Caco-2 (cell line): ENCODE data around the gene ALOX12B. TPM values are rescaled to one million over a fixed set of nuclear protein-coding genes. Genes with fewer than 3 reads are reported as not detected.
A peak's percentile ranks its signal among the peaks of the same experiment; 100 is the strongest.

ENCODE experiments used
- BruUV-seq: library from RNA; stranded (reverse); fragments of 400-500 nt; replicated peaks from 2 replicates; lab custom pipeline; 2021; lab: Mats Ljungman, UMichigan
- CTCF ChIA-PET: fragments of 300-600 bp; sonication (Branson Sonifier 250); formaldehyde crosslinking; loops from one replicate; lab custom pipeline; 2022; ENCODE audit warnings: antibody characterized with exemption; lab: Charles Lee
- POLR2A ChIA-PET: fragments of 300-600 bp; sonication (Branson Sonifier 250); formaldehyde crosslinking; loops from one replicate; lab custom pipeline; 2022; ENCODE audit warnings: antibody characterized with exemption; lab: Charles Lee
- DNase-seq, 2 experiments: peaks; one replicate each; pipeline versions ENCODE4 v3.0.0 to v3.0.0-alpha.2; 2020 to 2022
- H3K27me3 ChIP-seq: replicated peaks from 2 replicates; pipeline ENCODE4 v1.6.0; 2011; ENCODE audit warnings: low read length; ENCODE audit not compliant: control insufficient read depth, insufficient read depth
- H3K36me3 ChIP-seq: 2 replicates; pipeline ENCODE4 v1.5.1; 2011; ENCODE audit warnings: low read length; ENCODE audit not compliant: control insufficient read depth, insufficient read depth
- H3K4me1 ChIP-seq: fragments of 250-450 bp; sonication (Bioruptor Pico); 2 replicates; pipeline ENCODE4 v1.5.1; 2020; ENCODE audit warnings: mild to moderate bottlenecking
- H3K4me3 ChIP-seq: 2 replicates; pipeline ENCODE4 v1.5.1; 2011; ENCODE audit warnings: low read depth, mild to moderate bottlenecking, control low read depth, low read length
- H3K9me3 ChIP-seq: fragments of 250-450 bp; sonication (Bioruptor Pico); 2 replicates; pipeline ENCODE4 v1.5.1; 2020; ENCODE audit warnings: mild to moderate bottlenecking, moderate library complexity
- H3K27ac Mint-ChIP-seq: one replicate; pipeline ENCODE4 v1.8.0; 2022; ENCODE audit warnings: mixed read lengths; ENCODE audit not compliant: unreplicated experiment
- H3K27me3 Mint-ChIP-seq: one replicate; pipeline ENCODE4 v1.8.0; 2022; ENCODE audit warnings: mixed read lengths; ENCODE audit not compliant: insufficient read depth, unreplicated experiment
- H3K36me3 Mint-ChIP-seq: one replicate; pipeline ENCODE4 v1.8.0; 2022; ENCODE audit warnings: mild to moderate bottlenecking, mixed read lengths; ENCODE audit not compliant: insufficient read depth, unreplicated experiment
- H3K4me1 Mint-ChIP-seq: one replicate; pipeline ENCODE4 v1.8.0; 2022; ENCODE audit warnings: low read depth, mixed read lengths; ENCODE audit not compliant: unreplicated experiment
- H3K4me3 Mint-ChIP-seq: one replicate; pipeline ENCODE4 v1.8.0; 2022; ENCODE audit warnings: mild to moderate bottlenecking, moderate library complexity, mixed read lengths; ENCODE audit not compliant: unreplicated experiment
- H3K9me3 Mint-ChIP-seq: one replicate; pipeline ENCODE4 v1.8.0; 2022; ENCODE audit warnings: mixed read lengths; ENCODE audit not compliant: unreplicated experiment
- intact Hi-C: fragments of 100-400 bp; cut with micrococcal nuclease; formaldehyde crosslinking; loops from one replicate; pipeline ENCODE4 v1.10.0; 2022; ENCODE audit not compliant: unreplicated experiment
- total RNA-seq: library from RNA; stranded (reverse); gene quantifications from 2 replicates; pipeline ENCODE4 v1.2.3, GENCODE V29; 2022
- TF ChIP-seq, protein P1 (sequence below), 2 experiments: fragments of 200-600 bp in 1 of 2; IDR thresholded peaks; 1 replicate in 1 of 2; 2 replicates in 1 of 2; pipeline versions ENCODE4 v1.5.1 to v1.8.0; 2011 to 2022; ENCODE audit warnings: antibody characterized with exemption in 1 of 2, control low read depth in 1 of 2, inconsistent platforms in 1 of 2, low read depth in 1 of 2, low read length in 1 of 2, mild to moderate bottlenecking in 1 of 2, moderate library complexity in 1 of 2; ENCODE audit not compliant: insufficient read depth in 1 of 2, severe bottlenecking in 1 of 2, unreplicated experiment in 1 of 2

ALOX12B gene
- total RNA-seq, 1 experiment from 2014 or later = 0.34 TPM

DNA sequence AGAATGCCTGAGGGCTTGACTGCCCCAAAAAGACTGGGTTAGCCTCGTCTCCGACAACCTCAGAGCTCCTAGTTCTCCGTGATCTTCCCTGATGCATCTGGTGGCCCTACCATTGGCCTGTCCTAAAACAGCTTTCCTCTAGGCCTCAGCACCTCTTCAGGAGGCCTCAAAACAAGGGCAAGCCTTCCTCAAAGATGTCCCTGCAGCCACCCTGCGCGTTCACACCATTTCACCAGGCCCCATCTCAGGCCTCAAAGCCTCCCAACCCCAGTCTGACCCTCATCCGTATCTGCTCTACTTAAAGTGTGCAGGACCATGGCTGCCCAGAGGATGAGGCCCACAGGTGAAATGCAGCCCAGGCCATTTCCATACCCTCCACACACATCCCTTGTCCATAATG lies 23.4 kb upstream of the ALOX12B start:
- H3K4me3 Mint-ChIP-seq = no peak overlapping the region
- no peaks in the 10 kb centered on the region for H3K9me3 Mint-ChIP-seq
- TF ChIP-seq, protein P1, sequence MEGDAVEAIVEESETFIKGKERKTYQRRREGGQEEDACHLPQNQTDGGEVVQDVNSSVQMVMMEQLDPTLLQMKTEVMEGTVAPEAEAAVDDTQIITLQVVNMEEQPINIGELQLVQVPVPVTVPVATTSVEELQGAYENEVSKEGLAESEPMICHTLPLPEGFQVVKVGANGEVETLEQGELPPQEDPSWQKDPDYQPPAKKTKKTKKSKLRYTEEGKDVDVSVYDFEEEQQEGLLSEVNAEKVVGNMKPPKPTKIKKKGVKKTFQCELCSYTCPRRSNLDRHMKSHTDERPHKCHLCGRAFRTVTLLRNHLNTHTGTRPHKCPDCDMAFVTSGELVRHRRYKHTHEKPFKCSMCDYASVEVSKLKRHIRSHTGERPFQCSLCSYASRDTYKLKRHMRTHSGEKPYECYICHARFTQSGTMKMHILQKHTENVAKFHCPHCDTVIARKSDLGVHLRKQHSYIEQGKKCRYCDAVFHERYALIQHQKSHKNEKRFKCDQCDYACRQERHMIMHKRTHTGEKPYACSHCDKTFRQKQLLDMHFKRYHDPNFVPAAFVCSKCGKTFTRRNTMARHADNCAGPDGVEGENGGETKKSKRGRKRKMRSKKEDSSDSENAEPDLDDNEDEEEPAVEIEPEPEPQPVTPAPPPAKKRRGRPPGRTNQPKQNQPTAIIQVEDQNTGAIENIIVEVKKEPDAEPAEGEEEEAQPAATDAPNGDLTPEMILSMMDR (IDR thresholded peaks at IDR 0.05; ENCODE audit: insufficient read depth in 1 of 2, low read depth in 1 of 2, low read length in 1 of 2, severe bottlenecking in 1 of 2, unreplicated experiment in 1 of 2) = no peak
- no peak overlapping the region for H3K4me3 ChIP-seq
- no peaks in the 10 kb centered on the region for H3K36me3 ChIP-seq
- peaks cover 3% of the 10 kb centered on the region for H3K27me3 Mint-ChIP-seq
- POLR2A ChIA-PET = no interaction called here
- no peak for DNase-seq
- intact Hi-C loops = no loop called here
- no peaks in the 10 kb centered on the region for H3K9me3 ChIP-seq
- H3K4me1 Mint-ChIP-seq = peaks cover 3% of the 10 kb centered on the region
- no peaks in the 10 kb centered on the region for H3K4me1 ChIP-seq
- no peak overlapping the region for H3K27ac Mint-ChIP-seq
- H3K36me3 Mint-ChIP-seq = peaks cover 4% of the 10 kb centered on the region
- no peaks in the 10 kb centered on the region for H3K27me3 ChIP-seq
- CTCF ChIA-PET = interaction anchor here (0.8 kb wide), 1 partner anchor 17 kb away, joined by 3 read pairs; no protein-coding TSS in a partner anchor
- BruUV-seq = no TSS peak

DNA sequence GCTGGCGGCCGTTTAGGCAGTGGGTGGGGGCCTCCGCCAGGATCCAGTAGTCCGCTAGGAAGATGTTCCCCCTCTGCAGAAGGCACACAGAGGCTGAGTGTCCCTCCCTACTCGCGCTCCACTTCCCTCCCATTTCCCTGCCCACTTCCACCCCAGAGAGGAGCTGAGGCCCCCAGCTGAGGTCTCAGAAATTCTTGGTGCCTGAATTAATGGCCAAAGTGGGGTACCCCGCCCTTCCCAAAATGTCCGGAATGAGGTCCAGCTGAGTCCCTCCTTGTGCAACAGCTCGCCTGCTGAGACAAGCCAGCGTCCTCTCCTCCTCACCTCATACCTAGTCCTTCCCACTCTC lies 22.9 kb upstream of the ALOX12B start:
- no peak for DNase-seq
- ChIA-PET POLR2A (no interaction called here), CTCF (interaction anchor here (0.8 to 1.2 kb wide), 4 partner anchors 16 to 50 kb away, joined by 3 to 6 read pairs (median 4); no protein-coding TSS in a partner anchor)
- Histone ChIP-seq H3K4me3 (no peak overlapping the region; the same call in 1 of the 2 replicates), H3K4me1 (no peaks in the 10 kb centered on the region), H3K27me3 (no peaks in the 10 kb centered on the region), H3K9me3 (no peaks in the 10 kb centered on the region), H3K36me3 (no peaks in the 10 kb centered on the region)
- TF ChIP-seq, protein P1 (IDR thresholded peaks at IDR 0.05; ENCODE audit: insufficient read depth in 1 of 2, low read depth in 1 of 2, low read length in 1 of 2, severe bottlenecking in 1 of 2, unreplicated experiment in 1 of 2) = peak in 1 of 2 experiments; percentile 4
- Mint-ChIP-seq H3K4me1 (peaks cover 6% of the 10 kb centered on the region), H3K4me3 (no peak overlapping the region), H3K36me3 (peaks cover 4% of the 10 kb centered on the region), H3K9me3 (no peaks in the 10 kb centered on the region), H3K27me3 (peaks cover 3% of the 10 kb centered on the region), H3K27ac (no peak overlapping the region)
- BruUV-seq = no TSS peak
- intact Hi-C loops = no loop called here

DNA sequence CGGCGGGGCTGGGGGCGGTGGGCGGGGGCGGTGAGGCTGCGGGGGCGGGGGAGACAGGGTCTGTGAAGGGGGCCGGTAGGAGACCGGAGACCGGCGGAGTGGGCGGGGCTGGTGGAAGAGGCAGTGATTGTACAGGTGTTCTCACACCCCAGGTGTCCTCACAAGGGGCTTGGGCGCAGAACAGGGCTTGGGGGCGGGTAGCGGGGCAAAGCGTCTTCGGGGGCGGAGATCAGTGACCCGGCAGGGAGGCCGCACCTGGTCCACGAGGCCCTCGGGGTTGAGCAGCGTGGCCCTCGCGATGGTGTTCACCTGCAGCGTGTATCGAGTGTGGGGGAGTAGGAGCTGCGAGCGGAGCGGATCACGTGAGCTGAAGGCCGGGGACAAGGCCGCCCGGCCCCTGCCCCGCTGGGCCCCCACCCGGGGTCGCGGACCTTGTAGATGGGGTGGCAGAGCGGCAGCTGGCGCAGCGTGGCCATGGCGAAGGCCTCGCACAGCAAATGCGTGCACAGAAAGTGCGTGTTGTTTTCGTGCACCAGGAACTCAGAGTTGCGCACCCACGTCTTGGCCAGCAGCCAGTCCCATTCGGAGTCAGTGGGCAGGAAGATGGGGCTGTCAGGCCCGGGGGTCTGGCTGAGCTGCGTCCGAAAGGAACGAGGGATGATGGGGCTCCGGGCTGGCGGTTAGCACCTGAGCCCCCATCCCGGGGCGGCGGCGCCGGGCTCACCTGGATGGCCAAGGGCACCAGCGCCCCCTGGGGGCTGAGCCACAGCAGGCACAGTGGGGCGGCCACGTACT lies 22.3 kb upstream of the ALOX12B start:
- intact Hi-C loops = no loop called here
- peaks cover 3% of the 10 kb centered on the region for H3K27me3 Mint-ChIP-seq
- peaks cover 6% of the 10 kb centered on the region for H3K4me1 Mint-ChIP-seq
- H3K27ac Mint-ChIP-seq = no peak overlapping the region
- no TSS peak for BruUV-seq
- no peaks in the 10 kb centered on the region for H3K27me3 ChIP-seq
- no peaks in the 10 kb centered on the region for H3K4me1 ChIP-seq
- CTCF ChIA-PET = interaction anchor here (0.9 to 1.2 kb wide), 3 partner anchors 16 to 49 kb away, joined by 3 to 6 read pairs (median 4); no protein-coding TSS in a partner anchor
- H3K36me3 ChIP-seq = no peaks in the 10 kb centered on the region
- H3K9me3 ChIP-seq = no peaks in the 10 kb centered on the region
- peak; percentile 61 to 78 for DNase-seq
- H3K9me3 Mint-ChIP-seq = no peaks in the 10 kb centered on the region
- TF ChIP-seq, protein P1 (IDR thresholded peaks at IDR 0.05; ENCODE audit: insufficient read depth in 1 of 2, low read depth in 1 of 2, low read length in 1 of 2, severe bottlenecking in 1 of 2, unreplicated experiment in 1 of 2) = peak; percentile 64 to 80
- POLR2A ChIA-PET = no interaction called here
- H3K4me3 Mint-ChIP-seq = peak overlapping the region; percentile 64
- H3K36me3 Mint-ChIP-seq = peaks cover 4% of the 10 kb centered on the region
- peak overlapping the region; percentile 39 for H3K4me3 ChIP-seq
